NCI-H69 (cell line): Measurements from ENCODE around the gene VSIG1.

ENCODE experiments used
- DNase-seq: peaks from one replicate; lab custom pipeline; 2025; lab: John Stamatoyannopoulos, UW

VSIG1 gene

GRCh38 chrX:108044554-108045256 lies at the start of gene VSIG1:
TSS of gene VSIG1 (plus strand) at chrX:108045065. CDS start at chrX:108045131, 66 bp downstream.
- DNase-seq: no peak

GRCh38 chrX:107996124-107996523 lies 48.7 kb upstream of the VSIG1 start:
- DNase-seq: no peak

GRCh38 chrX:108000751-108001150 lies 44.1 kb upstream of the VSIG1 start:
- no peak for DNase-seq

DNA sequence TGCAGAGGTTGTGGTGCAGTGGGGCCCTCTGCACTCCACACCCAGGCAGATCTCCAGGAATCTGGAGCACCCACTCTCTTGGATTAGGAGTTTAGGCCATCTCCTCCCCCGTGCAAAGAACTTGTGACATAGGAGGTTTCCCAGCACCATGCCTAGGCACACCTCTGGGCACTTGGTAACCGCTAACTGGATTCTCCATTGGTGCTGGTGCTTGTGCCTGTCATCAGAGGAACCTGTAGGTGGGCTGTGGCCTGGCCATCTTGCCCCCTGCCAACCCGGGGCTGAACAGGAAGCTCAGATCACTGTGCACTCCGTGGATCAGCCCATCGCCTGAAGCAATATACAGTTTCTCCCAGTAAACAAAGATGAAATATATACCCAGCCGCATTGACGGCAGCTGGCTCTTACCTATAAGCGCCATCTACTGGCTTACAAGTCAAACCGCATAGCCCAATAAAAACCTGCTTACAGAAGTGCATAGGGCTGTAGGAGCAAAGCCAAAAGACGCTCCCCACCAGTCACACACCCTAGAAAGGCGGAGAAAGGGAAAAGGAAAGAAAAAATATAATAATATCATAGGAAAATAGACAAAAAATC lies 43.5 kb upstream of the VSIG1 start:
- DNase-seq: peak; percentile 81

DNA sequence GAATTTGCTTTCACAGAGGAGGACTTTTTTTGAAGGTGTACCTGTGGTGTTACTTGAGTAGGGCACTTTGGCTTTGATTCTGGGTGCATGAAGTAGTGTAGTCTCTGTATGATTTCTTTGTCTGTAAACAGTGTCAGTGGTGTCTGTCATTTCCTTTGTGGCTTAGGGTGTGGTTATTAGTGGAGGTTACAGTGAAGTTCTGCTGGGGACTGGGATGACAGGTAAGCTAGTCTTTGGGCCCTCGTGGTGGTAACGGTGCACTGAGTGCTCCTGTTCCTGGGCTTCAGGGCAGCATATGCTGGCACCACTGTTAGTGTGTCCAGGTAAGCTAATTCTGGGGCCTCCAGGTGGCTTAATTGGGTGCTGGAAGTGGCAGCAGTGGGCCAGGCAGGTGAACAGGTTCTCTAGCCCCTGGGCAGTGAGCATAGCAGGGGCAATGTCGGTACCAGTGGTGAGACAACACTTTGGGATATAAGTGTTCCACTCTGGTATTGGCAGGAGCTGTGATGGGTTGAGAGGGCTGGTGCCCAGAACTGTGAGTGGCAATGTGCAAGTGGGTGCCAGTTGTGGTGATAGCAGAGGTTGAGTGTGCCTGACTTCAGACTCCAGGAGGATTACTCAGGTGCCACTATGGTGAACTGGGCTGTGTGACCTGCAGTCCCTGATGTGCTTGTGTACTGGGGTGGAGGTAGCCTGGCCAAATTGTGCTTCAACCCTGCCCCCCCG lies 26.0 kb upstream of the VSIG1 start:
- no peak for DNase-seq

GRCh38 chrX:108019382-108019875 lies 25.4 kb upstream of the VSIG1 start:
- DNase-seq: no peak

GRCh38 chrX:108020631-108021030 lies 24.2 kb upstream of the VSIG1 start:
- DNase-seq: peak; percentile 1

DNA sequence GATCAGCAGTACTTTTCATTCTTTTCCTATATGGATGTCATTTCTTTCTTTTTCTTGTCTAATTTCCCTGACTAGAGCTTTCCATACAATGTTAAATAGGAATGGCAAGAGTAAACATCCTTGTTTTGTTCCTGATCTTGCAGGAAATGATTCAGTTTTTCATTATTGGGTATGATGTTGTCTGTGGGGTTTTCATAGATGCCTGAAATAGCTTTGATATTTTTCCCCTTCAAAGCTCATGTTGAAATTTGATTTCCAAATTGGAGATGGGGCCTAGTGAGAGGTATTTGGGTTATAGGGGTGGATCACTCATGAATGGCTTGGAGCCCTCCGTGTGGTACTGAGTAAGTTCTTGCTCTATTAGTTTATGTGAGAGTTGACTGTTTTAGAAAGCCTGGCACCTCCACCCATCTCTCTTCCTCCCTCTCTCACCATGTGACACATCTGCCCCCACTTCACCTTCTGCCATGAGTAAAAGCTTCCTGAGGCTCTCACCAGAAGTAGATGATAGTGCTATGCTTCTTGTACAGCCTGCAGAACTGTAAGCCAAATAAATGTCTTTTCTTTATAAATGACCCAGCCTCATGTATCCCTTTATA lies 22.3 kb upstream of the VSIG1 start:
- no peak for DNase-seq

DNA sequence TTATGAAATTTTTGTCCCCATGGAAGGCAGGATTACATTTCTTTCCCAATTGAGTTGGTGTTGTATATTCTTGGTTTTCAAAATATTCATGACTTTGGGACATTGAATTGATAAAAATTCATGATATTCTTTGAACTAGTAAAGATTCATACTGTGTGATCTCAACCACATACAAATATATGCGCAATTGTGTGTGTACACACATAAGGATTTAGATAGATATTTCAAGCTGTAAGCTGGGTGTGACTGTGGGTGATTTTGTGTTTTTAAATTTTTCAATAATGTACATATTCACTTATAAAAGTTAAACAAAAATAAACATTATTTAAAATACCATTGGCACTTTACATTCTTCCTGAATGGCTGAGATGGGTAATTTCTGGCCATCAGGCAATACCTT lies 19.5 kb upstream of the VSIG1 start:
- no peak for DNase-seq

GRCh38 chrX:108025954-108026600 lies 18.8 kb upstream of the VSIG1 start:
- no peak for DNase-seq

GRCh38 chrX:108028854-108029253 lies 16.0 kb upstream of the VSIG1 start:
- no peak for DNase-seq

- no peak for DNase-seq
Measured at GRCh38 chrX:108029928-108030711, 14.7 kb upstream of the VSIG1 start.

DNA sequence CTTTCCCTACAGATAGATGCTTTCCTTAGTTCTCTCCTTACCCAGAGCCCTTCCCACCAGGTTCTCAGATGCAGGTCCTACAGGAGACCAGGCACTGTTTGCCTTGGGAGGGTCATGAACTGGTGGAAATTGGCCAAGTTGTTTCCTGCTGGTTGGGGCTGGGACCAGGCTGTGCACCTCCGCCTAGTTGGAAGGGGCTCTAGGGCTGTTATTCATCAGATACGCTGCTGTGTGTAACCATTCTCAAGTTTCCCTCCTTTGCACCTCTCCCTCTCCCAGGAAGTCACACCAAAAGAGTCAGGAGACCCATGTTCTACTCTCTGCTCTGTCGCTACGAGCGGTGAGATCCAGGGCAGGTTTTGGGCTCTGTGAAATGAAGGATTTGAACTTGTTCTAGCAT lies 11.9 kb upstream of the VSIG1 start:
- DNase-seq: no peak

GRCh38 chrX:108033890-108034289 lies 11.0 kb upstream of the VSIG1 start:
- DNase-seq: no peak

DNA sequence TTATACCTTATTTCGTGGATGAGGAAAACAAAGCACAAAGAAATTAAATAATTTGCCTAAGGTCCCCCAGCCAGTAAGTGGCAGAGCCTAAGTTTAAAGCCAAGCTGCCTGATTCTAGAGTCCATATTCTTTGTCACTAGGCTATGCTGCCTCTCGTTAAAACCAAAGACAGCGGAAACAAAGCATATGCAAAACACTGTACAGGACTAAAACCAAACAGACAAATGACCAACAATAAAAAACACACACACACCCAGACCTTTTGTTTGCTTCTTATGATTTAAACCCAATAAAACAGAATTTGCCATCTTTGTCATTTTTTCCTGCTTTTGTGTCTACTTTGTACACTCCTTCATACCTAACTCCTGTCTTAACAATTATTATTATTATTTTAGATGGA lies 10.1 kb upstream of the VSIG1 start:
- no peak for DNase-seq

DNA sequence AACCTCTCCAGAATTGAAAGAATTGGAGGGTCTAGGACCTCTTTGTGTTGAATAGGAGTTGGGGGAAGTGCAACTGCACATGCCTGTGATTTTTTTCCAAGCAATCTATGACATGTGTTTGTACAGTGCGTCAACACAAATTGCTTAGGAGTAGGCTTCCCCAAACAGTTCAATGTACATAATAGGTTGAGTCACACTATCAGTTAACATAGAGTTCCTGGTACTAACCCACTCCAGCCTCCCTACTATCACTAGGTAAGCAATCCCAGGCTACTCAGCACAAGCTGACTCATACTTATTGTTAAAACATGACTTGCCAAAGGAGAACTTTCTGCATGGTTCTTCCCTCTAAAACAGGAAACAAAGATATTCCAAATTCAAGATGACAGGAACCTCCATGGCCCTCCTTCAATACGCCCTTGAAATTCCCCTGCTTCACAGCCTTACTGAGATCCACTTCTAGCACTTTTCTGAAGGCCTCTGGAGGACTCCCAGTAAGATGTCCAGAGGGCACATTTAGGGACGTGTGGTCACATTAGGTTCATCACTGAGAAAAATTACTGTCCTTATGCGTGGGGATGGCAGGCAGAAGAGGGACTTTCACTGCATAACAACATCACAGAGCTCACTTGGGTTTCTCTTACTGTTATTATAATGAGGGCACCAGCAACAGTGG lies 8.4 kb upstream of the VSIG1 start:
- peak; percentile 14 for DNase-seq

GRCh38 chrX:108049649-108050048 lies 4.8 kb downstream of the VSIG1 start:
- no peak for DNase-seq

DNA sequence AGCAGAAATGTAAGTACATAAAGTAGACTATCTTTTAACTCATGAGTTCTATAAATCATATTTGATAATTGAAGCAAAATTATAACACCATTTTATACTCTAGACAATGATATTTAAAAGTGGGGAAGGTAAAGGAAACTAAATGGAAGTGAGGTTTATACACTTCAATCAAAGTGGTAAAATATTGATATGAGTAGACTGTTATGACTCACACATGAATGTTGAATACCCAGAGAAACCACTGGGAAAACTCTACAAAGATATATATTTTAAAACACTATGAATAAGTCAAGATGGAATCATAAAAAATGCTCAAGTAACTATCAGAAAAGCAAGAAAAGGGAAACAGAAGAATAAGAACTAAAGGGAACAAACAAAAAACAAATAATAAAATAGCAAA lies 8.4 kb downstream of the VSIG1 start:
- no peak for DNase-seq

DNA sequence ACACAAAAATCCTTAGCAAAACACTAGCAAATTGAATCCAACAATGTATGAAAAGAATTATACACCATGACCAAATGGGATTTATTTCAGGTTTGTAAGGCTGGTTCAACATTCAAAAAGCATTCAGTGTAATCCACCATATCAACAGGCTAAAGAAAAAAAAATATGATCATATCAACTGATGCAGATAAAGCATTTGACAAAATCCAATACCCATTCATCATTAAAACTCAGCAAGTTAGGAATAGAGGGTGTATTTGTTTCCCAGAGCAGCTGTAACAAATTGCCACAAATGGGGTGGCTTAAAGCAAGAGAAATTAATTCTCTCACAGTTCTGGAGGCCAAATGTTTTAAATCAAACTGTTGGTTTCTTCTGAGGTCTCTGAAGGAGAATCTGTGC lies 10.7 kb downstream of the VSIG1 start:
- no peak for DNase-seq

- no peak for DNase-seq
Measured at GRCh38 chrX:108059801-108060200, 14.9 kb downstream of the VSIG1 start.

DNA sequence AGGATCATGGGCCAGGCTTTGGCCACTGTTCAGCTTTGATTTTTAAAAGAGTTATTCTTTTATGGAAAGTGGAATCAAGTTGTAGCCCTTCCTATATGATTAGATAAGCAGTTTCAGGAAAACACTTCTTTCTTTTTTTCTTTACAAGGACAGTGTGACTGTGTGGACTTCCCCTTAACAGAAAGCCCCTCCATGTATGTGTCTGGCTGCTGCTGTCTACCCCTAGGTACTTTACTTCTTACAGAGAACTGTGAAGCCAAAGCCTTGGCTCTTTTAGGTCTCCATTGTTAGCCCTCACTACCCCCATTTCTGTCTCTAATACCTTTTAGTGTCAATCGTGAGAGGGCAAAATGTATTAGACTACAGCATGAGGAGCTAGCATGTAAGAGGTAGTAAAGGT lies 19.1 kb downstream of the VSIG1 start:
- no peak for DNase-seq
